ENCODE results near the gene CBS. TPM values are rescaled to one million over a fixed set of nuclear protein-coding genes. Genes with fewer than 3 reads are reported as not detected.
"Not testable (repeated sequence)": the region's sequence is repeated elsewhere in the genome, so short reads cannot be mapped to it uniquely, and the experiment has no call there.

Gene CBS
- polyA plus RNA-seq, 4 donors = 9.4 to 20.6 (median 11.0) TPM

DNA sequence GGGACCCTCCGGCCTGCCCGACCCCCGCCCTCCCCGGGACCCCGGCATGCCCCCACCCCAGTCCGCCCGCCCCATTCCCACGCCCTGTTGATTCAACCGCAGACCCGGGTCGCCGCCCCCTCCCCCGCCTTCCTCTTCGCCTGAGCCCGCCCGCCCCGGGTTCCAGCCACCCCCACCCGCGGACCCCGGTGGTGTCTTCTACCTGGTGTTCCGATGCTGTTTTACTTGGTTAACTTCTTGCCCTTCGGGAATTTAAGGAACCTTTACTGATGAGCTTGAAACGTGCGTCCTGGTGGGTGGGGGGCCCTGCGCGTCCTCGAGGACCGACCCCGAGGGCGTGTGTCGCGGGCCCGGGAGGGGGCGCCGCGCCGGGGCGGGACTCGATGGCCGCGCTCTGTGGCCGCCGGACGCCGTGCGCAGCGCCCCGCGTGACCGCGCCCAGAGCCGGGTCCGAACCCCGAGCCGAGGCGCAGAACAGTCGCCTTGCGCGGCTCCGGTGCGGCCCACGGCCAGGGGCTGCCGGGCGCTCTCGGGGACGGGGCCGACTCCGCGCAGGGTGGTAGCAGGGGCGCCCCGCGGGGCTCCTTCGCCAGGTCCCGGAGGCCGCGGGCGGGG lies 495 bp upstream of the CBS start:
- not testable (repeated sequence) for H3K27ac ChIP-seq (ENCODE audit: low read depth in 1 of 3, low read length in 2 of 3); H3K4me3 ChIP-seq (ENCODE audit: low read depth in 1 of 3, low read length in 3 of 3); DNase-seq; H3K27me3 ChIP-seq (ENCODE audit: control insufficient read depth in 3 of 3, insufficient read depth in 3 of 3, low read length in 3 of 3); H3K9me3 ChIP-seq (ENCODE audit: control insufficient read depth in 2 of 2, insufficient read depth in 1 of 2, low read depth in 1 of 2, low read length in 1 of 2); H3K36me3 ChIP-seq (ENCODE audit: control insufficient read depth in 3 of 3, insufficient read depth in 2 of 3, low read depth in 1 of 3, low read length in 3 of 3); FAIRE-seq; H3K4me1 ChIP-seq (ENCODE audit: control insufficient read depth in 3 of 3, insufficient read depth in 2 of 3, low read depth in 1 of 3, low read length in 2 of 3)
- no CpG with 5 or more reads among the region's 77 CpGs for WGBS, 3 donors

DNA sequence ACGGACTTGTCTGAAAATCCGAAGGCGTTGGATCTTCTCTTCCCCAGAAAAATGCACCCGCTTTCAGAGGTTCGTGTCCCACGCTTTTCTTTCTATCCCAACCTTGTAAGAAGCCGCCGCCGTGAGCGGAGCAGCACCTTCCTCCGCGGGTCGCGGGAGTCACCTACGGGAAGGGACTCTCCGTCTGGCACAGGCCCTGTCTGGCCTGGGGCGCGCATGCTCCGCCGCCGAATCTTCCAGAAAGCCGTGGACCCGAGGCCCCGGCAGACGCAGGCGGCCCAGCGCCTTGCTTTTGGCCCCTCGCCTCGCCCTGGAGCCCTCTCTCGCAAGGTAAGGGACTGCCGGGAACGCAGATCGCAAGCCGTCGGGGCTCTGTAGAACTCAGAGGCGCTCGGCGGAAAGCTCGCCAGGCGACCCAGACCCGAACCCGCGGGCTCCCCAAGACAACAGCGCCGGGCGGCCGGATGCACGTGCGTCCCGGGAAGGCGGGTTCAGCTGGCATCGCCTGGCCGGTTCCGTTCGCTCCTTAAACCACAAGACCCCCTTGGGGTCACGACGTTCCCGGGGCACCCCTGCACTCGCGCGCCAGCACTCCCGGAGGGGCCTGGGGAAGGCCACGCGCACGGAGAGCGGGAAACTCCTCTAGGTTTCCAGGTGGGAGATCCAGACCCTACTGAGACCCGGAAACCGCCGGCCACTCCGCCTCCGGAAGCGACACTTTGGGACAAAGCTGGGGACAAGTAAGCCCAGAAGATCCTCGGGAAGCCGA lies 1.1 kb downstream of the CBS start:
- not testable (repeated sequence) for H3K36me3 ChIP-seq (ENCODE audit: control insufficient read depth in 3 of 3, insufficient read depth in 2 of 3, low read depth in 1 of 3, low read length in 3 of 3); H3K27me3 ChIP-seq (ENCODE audit: control insufficient read depth in 3 of 3, insufficient read depth in 3 of 3, low read length in 3 of 3); FAIRE-seq; H3K27ac ChIP-seq (ENCODE audit: low read depth in 1 of 3, low read length in 2 of 3); H3K4me3 ChIP-seq (ENCODE audit: low read depth in 1 of 3, low read length in 3 of 3); DNase-seq; H3K4me1 ChIP-seq (ENCODE audit: control insufficient read depth in 3 of 3, insufficient read depth in 2 of 3, low read depth in 1 of 3, low read length in 2 of 3); H3K9me3 ChIP-seq (ENCODE audit: control insufficient read depth in 2 of 2, insufficient read depth in 1 of 2, low read depth in 1 of 2, low read length in 1 of 2)
- WGBS, 3 donors = no CpG with 5 or more reads among the region's 74 CpGs

DNA sequence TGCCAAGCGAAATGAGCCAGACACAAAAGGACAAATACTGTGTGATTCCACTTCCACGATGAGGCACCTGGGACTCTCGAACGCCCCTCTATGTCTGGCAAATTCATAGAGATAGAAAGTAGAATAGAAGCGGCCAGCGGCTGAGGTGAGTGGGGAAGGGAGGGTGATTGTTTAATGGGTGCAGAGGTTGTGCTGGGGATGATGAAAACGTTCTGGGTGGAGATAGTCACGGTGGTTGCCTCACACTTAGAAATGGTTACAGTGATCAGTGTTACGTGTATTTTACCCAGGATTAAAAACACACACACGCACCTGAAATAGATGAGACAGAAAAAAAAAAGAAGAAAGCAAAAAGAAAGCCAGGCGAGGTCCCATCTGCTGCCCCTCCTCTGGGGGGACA lies 2.9 kb downstream of the CBS start:
- not testable (repeated sequence) for DNase-seq; H3K27me3 ChIP-seq (ENCODE audit: control insufficient read depth in 3 of 3, insufficient read depth in 3 of 3, low read length in 3 of 3); H3K36me3 ChIP-seq (ENCODE audit: control insufficient read depth in 3 of 3, insufficient read depth in 2 of 3, low read depth in 1 of 3, low read length in 3 of 3); H3K4me3 ChIP-seq (ENCODE audit: low read depth in 1 of 3, low read length in 3 of 3); H3K27ac ChIP-seq (ENCODE audit: low read depth in 1 of 3, low read length in 2 of 3); H3K9me3 ChIP-seq (ENCODE audit: control insufficient read depth in 2 of 2, insufficient read depth in 1 of 2, low read depth in 1 of 2, low read length in 1 of 2); FAIRE-seq; H3K4me1 ChIP-seq (ENCODE audit: control insufficient read depth in 3 of 3, insufficient read depth in 2 of 3, low read depth in 1 of 3, low read length in 2 of 3)
- WGBS, 3 donors = no CpG with 5 or more reads among the region's 11 CpGs

DNA sequence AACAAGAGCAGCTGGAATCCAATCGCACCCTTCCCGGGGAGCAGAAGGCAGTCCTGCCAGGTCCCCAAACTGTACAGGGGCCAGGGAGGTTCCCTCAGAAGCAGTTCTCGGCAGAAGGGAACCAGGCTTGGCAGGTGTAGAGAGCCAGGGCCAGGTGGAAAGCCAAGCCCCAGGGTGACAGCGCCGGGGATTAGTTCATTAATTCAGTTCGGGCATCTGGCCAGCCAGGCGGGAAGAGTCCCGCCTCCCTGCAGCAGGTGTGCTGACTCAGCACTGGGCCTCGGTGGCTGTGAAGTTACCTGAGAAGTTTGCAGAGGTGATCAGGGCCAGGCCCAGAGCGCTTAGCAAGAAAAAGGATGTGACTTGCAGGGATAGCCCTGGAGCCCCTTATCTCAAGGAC lies 6.0 kb downstream of the CBS start:
- H3K4me1 ChIP-seq (ENCODE audit: control insufficient read depth in 3 of 3, insufficient read depth in 2 of 3, low read depth in 1 of 3, low read length in 2 of 3); H3K9me3 ChIP-seq (ENCODE audit: control insufficient read depth in 2 of 2, insufficient read depth in 1 of 2, low read depth in 1 of 2, low read length in 1 of 2); H3K36me3 ChIP-seq (ENCODE audit: control insufficient read depth in 3 of 3, insufficient read depth in 2 of 3, low read depth in 1 of 3, low read length in 3 of 3); H3K27ac ChIP-seq (ENCODE audit: low read depth in 1 of 3, low read length in 2 of 3); H3K4me3 ChIP-seq (ENCODE audit: low read depth in 1 of 3, low read length in 3 of 3); H3K27me3 ChIP-seq (ENCODE audit: control insufficient read depth in 3 of 3, insufficient read depth in 3 of 3, low read length in 3 of 3); FAIRE-seq; DNase-seq: not testable (repeated sequence)
- no CpG with 5 or more reads among the region's 10 CpGs for WGBS, 3 donors

DNA sequence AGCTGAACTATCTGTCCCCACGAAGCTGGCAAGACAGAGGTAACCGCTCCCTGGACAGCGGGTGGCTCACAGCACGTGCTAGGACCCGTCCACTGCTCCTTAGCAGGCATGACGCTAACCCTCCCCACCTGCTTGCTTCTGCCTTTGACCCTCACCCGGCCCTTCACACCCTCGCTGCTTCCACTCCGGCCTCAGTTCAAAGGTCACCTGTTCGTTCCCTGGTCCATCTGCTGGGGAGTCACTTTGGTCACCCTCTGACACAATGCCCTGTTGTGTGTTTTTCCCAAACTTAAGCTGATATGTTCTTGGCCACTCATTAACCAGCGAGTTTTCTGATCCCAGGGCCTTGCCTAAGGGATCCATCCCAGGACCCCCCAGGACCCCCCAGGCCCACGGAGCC lies 7.6 kb downstream of the CBS start:
- not testable (repeated sequence) for FAIRE-seq; H3K27ac ChIP-seq (ENCODE audit: low read depth in 1 of 3, low read length in 2 of 3); DNase-seq; H3K36me3 ChIP-seq (ENCODE audit: control insufficient read depth in 3 of 3, insufficient read depth in 2 of 3, low read depth in 1 of 3, low read length in 3 of 3); H3K27me3 ChIP-seq (ENCODE audit: control insufficient read depth in 3 of 3, insufficient read depth in 3 of 3, low read length in 3 of 3); H3K4me3 ChIP-seq (ENCODE audit: low read depth in 1 of 3, low read length in 3 of 3); H3K4me1 ChIP-seq (ENCODE audit: control insufficient read depth in 3 of 3, insufficient read depth in 2 of 3, low read depth in 1 of 3, low read length in 2 of 3); H3K9me3 ChIP-seq (ENCODE audit: control insufficient read depth in 2 of 2, insufficient read depth in 1 of 2, low read depth in 1 of 2, low read length in 1 of 2)
- 14 to 71% (median 44%) methylated on average over 3 to 4 of the region's 12 CpGs for WGBS, 3 donors

DNA sequence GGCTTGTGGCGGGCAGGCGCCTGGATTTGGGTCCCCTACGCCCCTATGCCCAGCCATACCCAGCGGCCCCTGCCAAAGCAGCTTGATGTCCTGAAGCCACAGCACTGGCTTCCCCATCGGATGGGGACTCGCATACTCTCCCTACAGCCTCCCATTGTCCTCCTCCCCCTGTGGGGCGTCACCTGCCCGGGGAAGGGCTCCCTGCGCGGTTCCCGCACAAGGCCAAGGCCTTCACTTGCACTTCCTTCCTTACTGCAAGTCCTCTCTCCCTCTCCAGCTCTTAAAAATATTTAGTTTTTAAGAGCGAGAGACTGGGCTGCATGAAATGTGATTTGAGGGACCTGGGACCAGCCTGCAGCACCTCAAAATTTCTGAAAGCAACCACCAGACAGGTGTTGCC lies 8.9 kb downstream of the CBS start:
- not testable (repeated sequence) for H3K4me3 ChIP-seq (ENCODE audit: low read depth in 1 of 3, low read length in 3 of 3); DNase-seq; H3K36me3 ChIP-seq (ENCODE audit: control insufficient read depth in 3 of 3, insufficient read depth in 2 of 3, low read depth in 1 of 3, low read length in 3 of 3); FAIRE-seq; H3K4me1 ChIP-seq (ENCODE audit: control insufficient read depth in 3 of 3, insufficient read depth in 2 of 3, low read depth in 1 of 3, low read length in 2 of 3); H3K9me3 ChIP-seq (ENCODE audit: control insufficient read depth in 2 of 2, insufficient read depth in 1 of 2, low read depth in 1 of 2, low read length in 1 of 2); H3K27ac ChIP-seq (ENCODE audit: low read depth in 1 of 3, low read length in 2 of 3); H3K27me3 ChIP-seq (ENCODE audit: control insufficient read depth in 3 of 3, insufficient read depth in 3 of 3, low read length in 3 of 3)
- 92 to 100% (median 92%) methylated on average over 1 to 6 of the region's 12 CpGs for WGBS, 3 donors

DNA sequence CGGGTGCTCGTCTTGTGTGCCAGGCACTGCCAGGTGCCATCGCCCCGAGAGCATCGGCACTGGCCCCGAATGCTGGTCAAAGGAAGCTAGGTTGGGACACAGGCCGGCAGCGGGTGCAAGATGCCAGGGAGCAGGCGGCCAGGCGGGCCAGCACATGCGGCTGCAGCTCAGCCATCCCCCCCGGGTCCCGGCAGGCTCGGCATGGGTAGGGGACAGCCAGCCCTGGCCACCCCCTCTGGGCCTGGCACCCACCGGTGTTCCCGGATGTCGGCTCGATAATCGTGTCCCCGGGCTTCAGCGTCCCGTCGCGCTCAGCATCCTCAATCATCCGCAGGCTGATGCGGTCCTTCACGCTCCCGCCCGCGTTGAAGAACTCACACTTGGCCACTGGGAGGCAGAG lies 9.6 kb downstream of the CBS start:
- not testable (repeated sequence) for DNase-seq; H3K36me3 ChIP-seq (ENCODE audit: control insufficient read depth in 3 of 3, insufficient read depth in 2 of 3, low read depth in 1 of 3, low read length in 3 of 3); H3K4me1 ChIP-seq (ENCODE audit: control insufficient read depth in 3 of 3, insufficient read depth in 2 of 3, low read depth in 1 of 3, low read length in 2 of 3); FAIRE-seq; H3K27ac ChIP-seq (ENCODE audit: low read depth in 1 of 3, low read length in 2 of 3); H3K4me3 ChIP-seq (ENCODE audit: low read depth in 1 of 3, low read length in 3 of 3); H3K9me3 ChIP-seq (ENCODE audit: control insufficient read depth in 2 of 2, insufficient read depth in 1 of 2, low read depth in 1 of 2, low read length in 1 of 2); H3K27me3 ChIP-seq (ENCODE audit: control insufficient read depth in 3 of 3, insufficient read depth in 3 of 3, low read length in 3 of 3)
- 95 to 100% (median 97%) methylated on average over 3 to 14 of the region's 30 CpGs for WGBS, 3 donors

DNA sequence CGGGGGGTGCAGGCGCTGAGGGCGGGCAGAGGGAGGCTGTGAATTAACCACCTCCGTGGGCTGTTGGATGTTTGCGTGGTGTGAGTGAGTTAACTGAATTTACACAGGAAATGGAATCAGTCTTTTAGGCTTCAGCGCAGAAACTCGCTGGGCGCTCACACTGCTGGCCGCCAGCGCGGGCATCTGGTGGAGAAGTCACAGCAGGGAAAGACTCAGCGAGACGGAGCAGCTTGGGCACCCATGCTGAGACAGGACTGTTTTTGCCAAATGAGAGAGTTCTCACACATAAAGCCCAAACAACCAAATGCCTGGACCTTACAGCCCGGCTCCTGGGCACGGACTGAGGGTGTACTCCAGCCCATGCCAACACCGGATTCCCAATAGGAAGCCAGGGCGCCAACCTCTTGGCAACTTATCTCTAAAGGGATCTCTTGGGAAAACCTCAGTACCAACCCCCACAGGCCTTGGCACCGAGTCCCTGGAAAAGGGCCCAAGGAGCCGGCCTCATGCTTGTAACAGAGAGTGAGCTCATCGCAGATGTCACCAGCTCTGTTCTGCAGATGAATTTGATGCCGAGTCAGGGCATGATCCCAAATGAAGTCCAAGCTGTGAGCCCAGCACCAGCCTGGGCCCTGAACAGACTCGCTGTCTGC lies 11.2 kb downstream of the CBS start:
- H3K4me1 ChIP-seq (ENCODE audit: control insufficient read depth in 3 of 3, insufficient read depth in 2 of 3, low read depth in 1 of 3, low read length in 2 of 3); H3K9me3 ChIP-seq (ENCODE audit: control insufficient read depth in 2 of 2, insufficient read depth in 1 of 2, low read depth in 1 of 2, low read length in 1 of 2); FAIRE-seq; H3K36me3 ChIP-seq (ENCODE audit: control insufficient read depth in 3 of 3, insufficient read depth in 2 of 3, low read depth in 1 of 3, low read length in 3 of 3); DNase-seq; H3K4me3 ChIP-seq (ENCODE audit: low read depth in 1 of 3, low read length in 3 of 3); H3K27ac ChIP-seq (ENCODE audit: low read depth in 1 of 3, low read length in 2 of 3); H3K27me3 ChIP-seq (ENCODE audit: control insufficient read depth in 3 of 3, insufficient read depth in 3 of 3, low read length in 3 of 3): not testable (repeated sequence)
- no CpG with 5 or more reads among the region's 22 CpGs for WGBS, 3 donors

All from small intestine (tissue), 7 donors.